ENCODE measurements around the gene ARSB. TPM values are rescaled to one million over a fixed set of nuclear protein-coding genes. Genes with fewer than 3 reads are reported as not detected.

Gene ARSB
- total RNA-seq, 3 donors from 2014 or later: 9.8 to 17.6 (median 10.0) TPM

GRCh38 chr5:78888580-78889368 is 96.3 kb downstream of the ARSB start:
- TF ChIP-seq POLR2A (IDR thresholded peaks at IDR 0.05): no peak
- TF ChIP-seq POLR2AphosphoS5 (IDR thresholded peaks at IDR 0.05): no peak
- TF ChIP-seq, protein P1, sequence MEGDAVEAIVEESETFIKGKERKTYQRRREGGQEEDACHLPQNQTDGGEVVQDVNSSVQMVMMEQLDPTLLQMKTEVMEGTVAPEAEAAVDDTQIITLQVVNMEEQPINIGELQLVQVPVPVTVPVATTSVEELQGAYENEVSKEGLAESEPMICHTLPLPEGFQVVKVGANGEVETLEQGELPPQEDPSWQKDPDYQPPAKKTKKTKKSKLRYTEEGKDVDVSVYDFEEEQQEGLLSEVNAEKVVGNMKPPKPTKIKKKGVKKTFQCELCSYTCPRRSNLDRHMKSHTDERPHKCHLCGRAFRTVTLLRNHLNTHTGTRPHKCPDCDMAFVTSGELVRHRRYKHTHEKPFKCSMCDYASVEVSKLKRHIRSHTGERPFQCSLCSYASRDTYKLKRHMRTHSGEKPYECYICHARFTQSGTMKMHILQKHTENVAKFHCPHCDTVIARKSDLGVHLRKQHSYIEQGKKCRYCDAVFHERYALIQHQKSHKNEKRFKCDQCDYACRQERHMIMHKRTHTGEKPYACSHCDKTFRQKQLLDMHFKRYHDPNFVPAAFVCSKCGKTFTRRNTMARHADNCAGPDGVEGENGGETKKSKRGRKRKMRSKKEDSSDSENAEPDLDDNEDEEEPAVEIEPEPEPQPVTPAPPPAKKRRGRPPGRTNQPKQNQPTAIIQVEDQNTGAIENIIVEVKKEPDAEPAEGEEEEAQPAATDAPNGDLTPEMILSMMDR (IDR thresholded peaks at IDR 0.05): no peak
- no peak overlapping the region for H3K4me3 ChIP-seq
- no peak overlapping the region for H3K27ac ChIP-seq
- intact Hi-C loops (cut with DNase I; ENCODE audit: low total_unique reads): no loop called here
- no peaks in the 10 kb centered on the region for H3K9me3 ChIP-seq
- no peaks in the 10 kb centered on the region for H3K36me3 ChIP-seq
- H3K4me1 ChIP-seq: no peaks in the 10 kb centered on the region
- DNase-seq (ENCODE audit: low spot score in 2 of 2): no peak
- no peaks in the 10 kb centered on the region for H3K27me3 ChIP-seq

- Histone ChIP-seq H3K27me3 (no peaks in the 10 kb centered on the region), H3K9me3 (no peaks in the 10 kb centered on the region), H3K4me1 (no peaks in the 10 kb centered on the region), H3K27ac (no peak overlapping the region), H3K36me3 (no peaks in the 10 kb centered on the region), H3K4me3 (no peak overlapping the region)
- intact Hi-C loops (cut with DNase I; ENCODE audit: low total_unique reads): no loop called here
- no peak for DNase-seq (ENCODE audit: low spot score in 2 of 2)
- TF ChIP-seq, protein P1 (IDR thresholded peaks at IDR 0.05): no peak
- TF ChIP-seq POLR2AphosphoS5 (IDR thresholded peaks at IDR 0.05): no peak
- TF ChIP-seq POLR2A (IDR thresholded peaks at IDR 0.05): no peak
These were observed 97.6 kb downstream of the ARSB start for GRCh38 chr5:78887384-78888118.

DNA sequence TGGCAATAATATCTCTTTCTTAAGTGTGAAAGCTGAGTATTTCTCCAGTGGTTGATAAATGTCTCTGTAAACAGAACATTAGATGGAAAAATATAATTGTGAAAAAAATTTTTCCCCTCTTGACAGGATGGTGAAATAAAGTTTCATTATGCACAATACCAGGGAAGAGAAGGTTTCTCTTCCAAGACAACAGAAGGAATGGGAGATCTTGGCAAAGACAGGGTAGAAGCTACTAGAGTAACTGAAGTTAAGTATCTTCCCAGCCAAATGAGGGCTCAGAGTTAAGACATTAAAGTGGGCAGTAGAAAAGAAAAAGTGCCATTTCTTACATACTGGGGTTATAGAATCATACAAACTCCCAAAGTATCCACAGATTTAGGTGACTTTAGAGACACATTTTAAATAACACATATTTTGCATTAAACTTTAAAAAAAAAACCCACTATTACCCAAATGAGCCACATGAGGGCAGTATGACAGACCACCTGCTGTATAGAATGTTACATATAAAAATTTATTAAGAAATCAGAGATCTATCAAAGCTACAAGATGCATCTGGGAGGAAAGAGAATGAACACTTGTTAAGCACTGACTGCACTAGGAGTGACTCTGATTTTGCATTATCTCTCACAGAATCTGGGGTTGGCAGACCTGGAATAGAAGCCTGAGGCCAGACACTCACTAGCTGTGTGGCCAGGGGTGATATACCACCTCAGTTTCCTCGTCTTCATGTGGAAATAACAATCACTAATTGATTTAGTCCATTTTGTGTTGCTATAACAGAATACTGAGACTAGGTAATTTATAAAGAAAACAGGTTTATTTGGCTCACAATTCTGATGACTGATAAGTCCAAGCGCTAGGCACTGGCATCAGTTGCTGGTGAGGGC is 98.5 kb downstream of the ARSB start:
- Histone ChIP-seq H3K27ac (no peak overlapping the region), H3K4me1 (no peaks in the 10 kb centered on the region), H3K27me3 (no peaks in the 10 kb centered on the region), H3K4me3 (no peak overlapping the region), H3K36me3 (no peaks in the 10 kb centered on the region), H3K9me3 (no peaks in the 10 kb centered on the region)
- DNase-seq (ENCODE audit: low spot score in 2 of 2): no peak
- no peak for TF ChIP-seq POLR2A (IDR thresholded peaks at IDR 0.05)
- no peak for TF ChIP-seq POLR2AphosphoS5 (IDR thresholded peaks at IDR 0.05)
- TF ChIP-seq, protein P1 (IDR thresholded peaks at IDR 0.05): no peak
- intact Hi-C loops (cut with DNase I; ENCODE audit: low total_unique reads): no loop called here

DNA sequence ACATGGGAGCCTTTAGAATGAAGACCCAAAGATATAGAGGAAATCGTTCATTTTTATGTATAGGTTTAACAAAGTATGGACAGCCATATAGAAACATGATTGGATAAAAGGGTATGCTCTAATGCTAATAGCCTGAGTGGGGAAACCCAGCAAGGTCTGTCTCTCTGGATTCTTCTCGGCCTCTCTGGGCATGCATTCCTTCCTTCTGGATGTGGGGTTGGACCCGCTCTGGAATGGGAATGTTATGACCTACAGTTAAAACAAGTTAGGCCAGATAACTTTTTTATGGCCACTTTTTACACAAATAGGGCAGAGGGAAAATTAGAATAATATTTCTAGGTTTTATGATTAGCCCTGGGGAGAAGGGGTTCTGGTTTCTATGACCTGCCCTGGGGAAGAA is 103.2 kb downstream of the ARSB start:
- no peak overlapping the region for H3K27ac ChIP-seq
- intact Hi-C loops (cut with DNase I; ENCODE audit: low total_unique reads): no loop called here
- H3K4me1 ChIP-seq: no peaks in the 10 kb centered on the region
- H3K9me3 ChIP-seq: no peaks in the 10 kb centered on the region
- H3K4me3 ChIP-seq: no peak overlapping the region
- H3K27me3 ChIP-seq: no peaks in the 10 kb centered on the region
- no peak for DNase-seq (ENCODE audit: low spot score in 2 of 2)
- TF ChIP-seq, protein P1 (IDR thresholded peaks at IDR 0.05): no peak
- TF ChIP-seq POLR2A (IDR thresholded peaks at IDR 0.05): no peak
- H3K36me3 ChIP-seq: no peaks in the 10 kb centered on the region

All from breast epithelium (tissue), 4 donors.